Stimulated activated naive CD8-positive, alpha-beta T cell treated with anti-CD3 and anti-CD28 coated beads, Interleukin-15, Interleukin-2, amounts not matched to agents 100 ng/mL and 50 ng/mL, for 24 hours (primary cell): ENCODE measurements around the gene LRRK1.

ENCODE experiments used
- H3K27ac Mint-ChIP-seq: one replicate; pipeline ENCODE4 v1.8.0; 2021; ENCODE audit warnings: mild to moderate bottlenecking, mixed read lengths
- H3K27me3 Mint-ChIP-seq: one replicate; pipeline ENCODE4 v1.8.0; 2021; ENCODE audit warnings: mixed read lengths
- H3K36me3 Mint-ChIP-seq: one replicate; pipeline ENCODE4 v1.8.0; 2021; ENCODE audit warnings: low read depth, mixed read lengths
- H3K4me1 Mint-ChIP-seq: one replicate; pipeline ENCODE4 v1.8.0; 2021; ENCODE audit warnings: low read depth, mixed read lengths
- H3K4me3 Mint-ChIP-seq: one replicate; pipeline ENCODE4 v1.8.0; 2021; ENCODE audit warnings: mild to moderate bottlenecking, mixed read lengths
- H3K9me3 Mint-ChIP-seq: one replicate; pipeline ENCODE4 v1.8.0; 2021; ENCODE audit warnings: mixed read lengths

The LRRK1 gene

GRCh38 chr15:100898661-100899462 is 20.3 kb upstream of the LRRK1 start:
- Mint-ChIP-seq H3K4me1 (no peaks in the 10 kb centered on the region), H3K27ac (no peak overlapping the region), H3K4me3 (no peak overlapping the region), H3K27me3 (peaks cover 11% of the 10 kb centered on the region), H3K9me3 (no peaks in the 10 kb centered on the region), H3K36me3 (no peaks in the 10 kb centered on the region)

- Mint-ChIP-seq H3K9me3 (no peaks in the 10 kb centered on the region), H3K27me3 (peaks cover 11% of the 10 kb centered on the region), H3K27ac (no peak overlapping the region), H3K4me1 (no peaks in the 10 kb centered on the region), H3K4me3 (no peak overlapping the region), H3K36me3 (no peaks in the 10 kb centered on the region)
These were observed 19.6 kb upstream of the LRRK1 start for GRCh38 chr15:100899601-100900000.

GRCh38 chr15:100900136-100900794 is 18.9 kb upstream of the LRRK1 start:
- no peaks in the 10 kb centered on the region for H3K4me1 Mint-ChIP-seq
- no peak overlapping the region for H3K27ac Mint-ChIP-seq
- H3K4me3 Mint-ChIP-seq: no peak overlapping the region
- H3K9me3 Mint-ChIP-seq: no peaks in the 10 kb centered on the region
- H3K36me3 Mint-ChIP-seq: no peaks in the 10 kb centered on the region
- H3K27me3 Mint-ChIP-seq: peaks cover 10% of the 10 kb centered on the region

GRCh38 chr15:100900795-100901169 is 18.4 kb upstream of the LRRK1 start:
- no peaks in the 10 kb centered on the region for H3K9me3 Mint-ChIP-seq
- peaks cover 6% of the 10 kb centered on the region for H3K27me3 Mint-ChIP-seq
- no peaks in the 10 kb centered on the region for H3K36me3 Mint-ChIP-seq
- H3K4me1 Mint-ChIP-seq: no peaks in the 10 kb centered on the region
- no peak overlapping the region for H3K4me3 Mint-ChIP-seq
- H3K27ac Mint-ChIP-seq: no peak overlapping the region

- Mint-ChIP-seq H3K36me3 (no peaks in the 10 kb centered on the region), H3K4me1 (no peaks in the 10 kb centered on the region), H3K27ac (no peak overlapping the region), H3K27me3 (peaks cover 1% of the 10 kb centered on the region), H3K4me3 (no peak overlapping the region), H3K9me3 (no peaks in the 10 kb centered on the region)
These were observed 17.9 kb upstream of the LRRK1 start for GRCh38 chr15:100901296-100901695.

- no peaks in the 10 kb centered on the region for H3K36me3 Mint-ChIP-seq
- H3K4me3 Mint-ChIP-seq: no peak overlapping the region
- H3K27me3 Mint-ChIP-seq: peaks cover 1% of the 10 kb centered on the region
- no peaks in the 10 kb centered on the region for H3K4me1 Mint-ChIP-seq
- H3K27ac Mint-ChIP-seq: no peak overlapping the region
- no peaks in the 10 kb centered on the region for H3K9me3 Mint-ChIP-seq
These were observed 17.3 kb upstream of the LRRK1 start for GRCh38 chr15:100901702-100902435.

- Mint-ChIP-seq H3K9me3 (no peaks in the 10 kb centered on the region), H3K4me3 (no peak overlapping the region), H3K27ac (no peak overlapping the region), H3K36me3 (no peaks in the 10 kb centered on the region), H3K4me1 (no peaks in the 10 kb centered on the region), H3K27me3 (peaks cover 3% of the 10 kb centered on the region)
These were observed 16.6 kb upstream of the LRRK1 start for GRCh38 chr15:100902436-100903167.

GRCh38 chr15:100903168-100903554 is 16.0 kb upstream of the LRRK1 start:
- Mint-ChIP-seq H3K4me1 (no peaks in the 10 kb centered on the region), H3K9me3 (no peaks in the 10 kb centered on the region), H3K27me3 (peaks cover 6% of the 10 kb centered on the region), H3K4me3 (no peak overlapping the region), H3K36me3 (no peaks in the 10 kb centered on the region), H3K27ac (no peak overlapping the region)

GRCh38 chr15:100905850-100906249 is 13.3 kb upstream of the LRRK1 start:
- Mint-ChIP-seq H3K27me3 (peaks cover 7% of the 10 kb centered on the region), H3K36me3 (no peaks in the 10 kb centered on the region), H3K9me3 (no peaks in the 10 kb centered on the region), H3K4me1 (no peaks in the 10 kb centered on the region), H3K27ac (no peak overlapping the region), H3K4me3 (no peak overlapping the region)

- no peaks in the 10 kb centered on the region for H3K36me3 Mint-ChIP-seq
- no peak overlapping the region for H3K4me3 Mint-ChIP-seq
- no peak overlapping the region for H3K27ac Mint-ChIP-seq
- peaks cover 17% of the 10 kb centered on the region for H3K27me3 Mint-ChIP-seq
- no peaks in the 10 kb centered on the region for H3K4me1 Mint-ChIP-seq
- no peaks in the 10 kb centered on the region for H3K9me3 Mint-ChIP-seq
These were observed 10.7 kb upstream of the LRRK1 start for GRCh38 chr15:100908466-100908865.

- H3K9me3 Mint-ChIP-seq: no peaks in the 10 kb centered on the region
- no peak overlapping the region for H3K27ac Mint-ChIP-seq
- no peaks in the 10 kb centered on the region for H3K36me3 Mint-ChIP-seq
- H3K27me3 Mint-ChIP-seq: peaks cover 22% of the 10 kb centered on the region
- H3K4me1 Mint-ChIP-seq: no peaks in the 10 kb centered on the region
- H3K4me3 Mint-ChIP-seq: no peak overlapping the region
These were observed 9.6 kb upstream of the LRRK1 start for GRCh38 chr15:100909565-100909964.

GRCh38 chr15:100909989-100910955 is 8.9 kb upstream of the LRRK1 start:
- H3K27me3 Mint-ChIP-seq: peaks cover 22% of the 10 kb centered on the region
- H3K4me1 Mint-ChIP-seq: no peaks in the 10 kb centered on the region
- no peak overlapping the region for H3K27ac Mint-ChIP-seq
- no peaks in the 10 kb centered on the region for H3K36me3 Mint-ChIP-seq
- H3K9me3 Mint-ChIP-seq: no peaks in the 10 kb centered on the region
- H3K4me3 Mint-ChIP-seq: no peak overlapping the region

GRCh38 chr15:100911086-100911485 is 8.1 kb upstream of the LRRK1 start:
- Mint-ChIP-seq H3K36me3 (no peaks in the 10 kb centered on the region), H3K27ac (no peak overlapping the region), H3K27me3 (peaks cover 22% of the 10 kb centered on the region), H3K4me1 (no peaks in the 10 kb centered on the region), H3K4me3 (no peak overlapping the region), H3K9me3 (no peaks in the 10 kb centered on the region)

- Mint-ChIP-seq H3K9me3 (no peaks in the 10 kb centered on the region), H3K36me3 (no peaks in the 10 kb centered on the region), H3K27me3 (peaks cover 33% of the 10 kb centered on the region), H3K27ac (no peak overlapping the region), H3K4me1 (peaks cover 9% of the 10 kb centered on the region), H3K4me3 (no peak overlapping the region)
These were observed 5.2 kb upstream of the LRRK1 start for GRCh38 chr15:100913961-100914360.
